Ectodermal cell (in vitro differentiated cells): ENCODE results near the gene HAO1. TPM values are rescaled to one million over a fixed set of nuclear protein-coding genes. Genes with fewer than 3 reads are reported as not detected.

Experiments used
- H3K27ac ChIP-seq: 2 replicates; pipeline ENCODE4 v1.7.0; 2013; ENCODE audit warnings: mild to moderate bottlenecking, low read depth, low read length; ENCODE audit not compliant: insufficient read depth, poor library complexity, severe bottlenecking
- H3K27me3 ChIP-seq: 2 replicates; pipeline ENCODE4 v1.7.0; 2013; ENCODE audit warnings: mild to moderate bottlenecking, low read length; ENCODE audit not compliant: insufficient read depth, control insufficient read depth, poor library complexity, severe bottlenecking
- H3K36me3 ChIP-seq: one replicate; pipeline ENCODE4 v1.7.0; 2013; ENCODE audit warnings: low read length; ENCODE audit not compliant: control insufficient read depth, insufficient read depth
- H3K4me1 ChIP-seq: one replicate; pipeline ENCODE4 v1.7.0; 2013; ENCODE audit warnings: low read length; ENCODE audit not compliant: control insufficient read depth, insufficient read depth
- H3K4me3 ChIP-seq: 2 replicates; pipeline ENCODE4 v1.7.0; 2013; ENCODE audit warnings: low read depth, low read length, control low read depth; ENCODE audit not compliant: insufficient read depth
- H3K9me3 ChIP-seq: 2 replicates; pipeline ENCODE4 v1.7.0; 2013; ENCODE audit warnings: mild to moderate bottlenecking, low read length, moderate library complexity; ENCODE audit not compliant: control insufficient read depth
- WGBS, 2 experiments: methylation state at CpG; one replicate each; pipeline ENCODE4 v1.1.7; 2013; ENCODE audit warnings: missing lambda C conversion rate in 2 of 2; 5-methylcytosine and 5-hydroxymethylcytosine counted together
- polyA plus RNA-seq, 4 experiments: library from polyadenylated mRNA; stranded (reverse); fragments of 50-300 nt; gene quantifications; one replicate each; pipeline ENCODE4 v1.2.3, GENCODE V29; 2013

Gene HAO1
- not detected for polyA plus RNA-seq (2013, experiment 1 of 4)
- not detected for polyA plus RNA-seq (2013, experiment 2 of 4)
- polyA plus RNA-seq (2013, experiment 3 of 4): not detected
- not detected for polyA plus RNA-seq (2013, experiment 4 of 4)

DNA sequence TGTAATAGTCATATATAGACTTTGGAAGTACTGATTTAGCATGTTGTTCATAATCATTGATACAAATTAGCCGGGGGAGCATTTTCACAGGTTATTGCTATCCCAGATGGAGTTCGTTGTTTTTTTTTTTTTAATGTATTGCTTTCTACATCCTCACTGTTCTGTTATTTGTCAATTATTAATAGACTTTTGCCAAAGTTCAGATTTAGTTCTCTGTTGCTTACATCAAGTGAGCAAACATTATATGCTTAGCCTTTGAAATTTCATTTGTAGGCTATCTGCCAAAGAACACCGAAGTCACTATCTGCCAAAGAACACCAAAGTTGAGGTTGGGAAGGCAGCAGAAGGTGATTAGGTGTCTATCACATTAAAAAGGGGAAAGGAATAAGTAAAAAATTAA, at the start of gene HAO1:
HAO1 (minus strand) TSS at position 118 of the 400 bp plus-strand sequence; CDS start at position 82, 36 bp downstream.
- Histone ChIP-seq H3K4me3 (no peak within 1 kb of the TSS), H3K27ac (no peak within 1 kb of the TSS), H3K9me3 (peaks cover 4% of the 10 kb centered on the region), H3K4me1 (no peaks in the 10 kb centered on the region), H3K27me3 (no peaks in the 10 kb centered on the region), H3K36me3 (no peaks in the 10 kb centered on the region)
- 89 to 100% methylated on average over 1 to 3 of the region's 3 CpGs for whole genome bisulfite sequencing, 2 experiments

DNA sequence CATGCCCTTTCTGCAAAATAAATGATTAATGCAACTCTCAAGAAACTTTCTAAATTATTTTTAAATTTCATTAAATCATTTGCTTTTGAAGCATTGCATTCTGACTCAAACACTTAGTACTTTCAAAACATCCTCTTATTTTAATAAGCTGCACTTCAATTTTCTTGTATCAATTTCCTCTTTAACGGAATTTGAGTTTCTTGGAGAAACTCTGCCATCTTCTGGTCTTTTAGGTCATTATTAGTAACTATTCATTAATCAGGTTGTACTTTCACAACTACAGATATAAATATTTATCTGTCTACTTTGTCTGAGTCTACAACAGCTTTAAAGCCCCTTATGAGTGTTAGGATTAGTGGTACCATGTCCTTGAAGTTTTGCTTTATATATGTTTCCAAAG, 49.1 kb upstream of the HAO1 start:
- Histone ChIP-seq H3K4me1 (no peaks in the 10 kb centered on the region), H3K4me3 (no peak overlapping the region), H3K27me3 (no peaks in the 10 kb centered on the region), H3K9me3 (no peaks in the 10 kb centered on the region), H3K27ac (no peak overlapping the region), H3K36me3 (peaks cover 4% of the 10 kb centered on the region)
- 88 to 89% methylated on average over 1 of the region's 1 CpG for WGBS, 2 experiments

DNA sequence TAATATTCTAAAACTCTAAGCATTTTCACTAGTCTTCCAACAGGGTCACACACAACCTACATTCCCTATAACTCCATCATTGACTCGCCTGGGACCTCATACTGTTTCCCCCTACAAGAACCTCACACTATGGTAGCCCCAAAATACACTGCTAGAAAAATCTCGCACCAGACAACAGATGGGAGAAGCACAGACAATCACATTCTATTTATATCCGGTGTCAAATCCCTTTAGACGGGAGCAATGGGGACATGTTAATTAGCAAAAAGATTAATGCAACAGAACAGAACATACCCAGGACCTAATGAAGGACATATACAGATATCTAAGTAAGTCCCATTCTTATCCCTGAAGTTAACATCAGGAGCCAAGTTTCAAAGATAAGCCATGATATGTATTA, 45.7 kb upstream of the HAO1 start:
- Histone ChIP-seq H3K9me3 (no peaks in the 10 kb centered on the region), H3K4me3 (no peak overlapping the region), H3K27me3 (no peaks in the 10 kb centered on the region), H3K36me3 (no peaks in the 10 kb centered on the region), H3K4me1 (peaks cover 5% of the 10 kb centered on the region), H3K27ac (no peak overlapping the region)
- 91 to 94% methylated on average over 4 of the region's 4 CpGs for WGBS, 2 experiments

DNA sequence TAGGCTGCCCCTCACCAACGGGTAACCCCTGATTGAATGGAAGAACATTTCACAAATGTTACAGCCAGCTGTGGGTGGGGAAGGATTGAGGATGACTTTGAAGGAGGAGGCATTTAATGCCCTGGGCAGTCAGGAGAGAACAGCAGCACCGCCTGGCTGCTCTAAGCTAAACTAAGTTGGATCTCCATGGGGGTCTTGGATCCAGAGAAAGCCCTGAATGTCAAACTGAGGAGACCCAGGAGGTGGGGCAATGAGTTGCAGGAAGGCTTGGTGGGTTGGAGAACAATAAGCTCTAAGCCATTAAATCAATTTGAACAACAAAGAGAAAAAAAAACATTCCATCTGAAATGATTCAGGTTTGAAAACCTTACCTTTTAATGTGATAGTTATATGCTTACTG, 43.9 kb upstream of the HAO1 start:
- H3K36me3 ChIP-seq: no peaks in the 10 kb centered on the region
- H3K27me3 ChIP-seq: no peaks in the 10 kb centered on the region
- H3K9me3 ChIP-seq: no peaks in the 10 kb centered on the region
- no peak overlapping the region for H3K4me3 ChIP-seq
- WGBS, 2 experiments: 0 to 5% methylated on average over 2 of the region's 2 CpGs
- no peak overlapping the region for H3K27ac ChIP-seq
- H3K4me1 ChIP-seq: peaks cover 5% of the 10 kb centered on the region

DNA sequence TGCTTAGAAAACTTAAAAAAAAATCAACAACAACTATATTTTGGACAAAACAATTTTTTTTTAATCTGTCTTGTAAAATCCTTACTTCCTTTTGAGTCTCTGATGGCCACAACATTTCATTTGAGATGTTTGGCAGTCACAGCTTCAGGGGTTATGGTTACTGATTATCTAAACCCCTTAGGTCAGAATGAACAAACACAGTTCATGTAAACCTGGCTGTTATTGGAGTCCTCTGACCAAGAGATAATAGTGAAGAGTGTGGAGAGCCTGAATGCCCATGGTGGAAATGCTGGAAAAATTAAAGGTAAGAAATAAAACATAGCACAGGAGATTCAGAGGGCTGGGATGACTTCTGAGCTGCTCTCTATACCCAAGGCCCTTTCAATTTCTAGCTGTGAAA, 41.1 kb upstream of the HAO1 start:
- no peak overlapping the region for H3K4me3 ChIP-seq
- H3K4me1 ChIP-seq: peaks cover 5% of the 10 kb centered on the region
- H3K27me3 ChIP-seq: no peaks in the 10 kb centered on the region
- H3K36me3 ChIP-seq: no peaks in the 10 kb centered on the region
- H3K27ac ChIP-seq: no peak overlapping the region
- no peaks in the 10 kb centered on the region for H3K9me3 ChIP-seq

DNA sequence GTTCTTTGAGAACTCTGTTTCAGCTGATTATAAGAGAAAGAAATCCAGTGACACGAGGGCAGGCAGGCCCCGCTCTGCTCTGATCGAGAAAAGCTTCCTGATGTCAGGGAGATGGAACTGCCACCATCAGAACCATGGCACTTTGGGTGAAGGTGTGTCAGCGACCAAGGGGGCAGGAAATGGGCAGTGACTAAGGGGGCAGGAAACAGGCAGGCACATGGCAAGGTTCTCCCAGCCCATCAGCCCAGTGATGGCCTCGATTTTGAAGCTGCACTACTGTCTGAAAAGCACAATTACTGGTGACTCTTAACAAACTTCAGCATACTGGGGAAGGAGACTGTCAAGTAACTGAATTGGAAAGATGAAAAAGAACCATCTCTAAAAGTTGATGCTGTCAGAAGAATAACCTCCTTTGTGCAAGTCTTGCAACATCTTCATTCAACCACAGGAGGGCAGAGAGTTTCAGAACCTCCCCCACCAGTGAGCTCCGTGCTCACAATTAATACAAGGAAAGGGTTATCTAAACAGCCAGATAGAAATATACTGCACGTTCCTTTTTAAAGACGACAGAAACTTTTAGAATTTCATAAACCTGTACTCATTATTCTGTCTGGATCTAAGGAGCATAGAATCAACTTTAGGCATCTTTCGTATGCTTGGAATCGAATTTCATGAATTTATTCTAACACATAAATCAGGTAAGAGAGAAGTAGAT, 40.2 kb upstream of the HAO1 start:
- Histone ChIP-seq H3K27me3 (no peaks in the 10 kb centered on the region), H3K9me3 (no peaks in the 10 kb centered on the region), H3K27ac (no peak overlapping the region), H3K4me3 (no peak overlapping the region), H3K36me3 (no peaks in the 10 kb centered on the region), H3K4me1 (peaks cover 5% of the 10 kb centered on the region)
- 71 to 77% methylated on average over 9 to 10 of the region's 10 CpGs for WGBS, 2 experiments

DNA sequence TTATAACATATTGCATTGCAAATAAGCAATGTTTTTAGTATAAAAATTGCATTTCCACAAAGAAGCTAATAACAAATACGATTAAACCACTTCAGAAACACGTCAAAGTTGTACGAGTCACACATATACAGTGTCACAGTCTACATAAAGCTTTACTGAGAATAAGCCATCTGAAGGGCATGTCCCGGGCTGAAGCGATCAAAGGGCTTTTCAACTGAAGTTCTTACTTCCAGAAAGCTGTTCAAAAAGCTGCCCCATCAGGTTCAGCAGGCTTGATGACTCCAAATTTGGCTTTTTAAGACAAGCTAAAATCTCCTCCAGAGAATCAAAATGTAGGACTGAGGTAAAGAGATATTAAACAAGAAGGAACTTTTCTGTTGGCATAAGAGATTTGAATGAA, 37.5 kb upstream of the HAO1 start:
- WGBS, 2 experiments: 94 to 96% methylated on average over 5 of the region's 5 CpGs
- H3K4me3 ChIP-seq: no peak overlapping the region
- H3K36me3 ChIP-seq: no peaks in the 10 kb centered on the region
- H3K27me3 ChIP-seq: no peaks in the 10 kb centered on the region
- no peak overlapping the region for H3K27ac ChIP-seq
- no peaks in the 10 kb centered on the region for H3K4me1 ChIP-seq
- H3K9me3 ChIP-seq: no peaks in the 10 kb centered on the region

DNA sequence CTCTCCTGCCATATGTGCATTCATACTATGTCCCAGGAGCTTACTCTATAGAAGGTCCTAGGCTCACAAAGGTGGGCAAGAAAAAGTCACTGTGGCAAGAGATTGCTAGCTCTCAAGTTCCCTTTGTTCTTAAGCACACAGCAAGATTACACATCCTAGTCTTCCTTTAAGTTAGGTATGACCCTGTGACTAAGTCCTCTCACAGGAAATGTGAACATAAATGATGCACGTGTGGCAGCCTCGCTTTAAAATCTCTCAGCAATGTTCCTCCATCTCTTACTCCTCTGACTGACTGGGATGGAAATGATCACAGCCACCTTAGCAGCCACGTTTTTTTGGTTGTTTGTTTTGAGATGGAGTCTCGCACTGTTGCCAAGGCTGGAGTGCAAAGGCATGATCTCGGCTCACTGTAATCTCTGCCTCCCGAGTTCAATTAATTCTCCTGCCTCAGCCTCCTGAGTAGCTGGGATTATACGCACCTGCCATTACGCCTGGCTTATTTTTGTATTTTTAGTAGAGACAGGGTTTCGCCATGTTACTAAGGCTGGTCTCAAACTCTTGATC, 35.7 kb upstream of the HAO1 start:
- Histone ChIP-seq H3K36me3 (no peaks in the 10 kb centered on the region), H3K27ac (no peak overlapping the region), H3K4me3 (no peak overlapping the region), H3K4me1 (no peaks in the 10 kb centered on the region), H3K27me3 (no peaks in the 10 kb centered on the region), H3K9me3 (no peaks in the 10 kb centered on the region)
- WGBS, 2 experiments: 92 to 94% methylated on average over 9 of the region's 9 CpGs

DNA sequence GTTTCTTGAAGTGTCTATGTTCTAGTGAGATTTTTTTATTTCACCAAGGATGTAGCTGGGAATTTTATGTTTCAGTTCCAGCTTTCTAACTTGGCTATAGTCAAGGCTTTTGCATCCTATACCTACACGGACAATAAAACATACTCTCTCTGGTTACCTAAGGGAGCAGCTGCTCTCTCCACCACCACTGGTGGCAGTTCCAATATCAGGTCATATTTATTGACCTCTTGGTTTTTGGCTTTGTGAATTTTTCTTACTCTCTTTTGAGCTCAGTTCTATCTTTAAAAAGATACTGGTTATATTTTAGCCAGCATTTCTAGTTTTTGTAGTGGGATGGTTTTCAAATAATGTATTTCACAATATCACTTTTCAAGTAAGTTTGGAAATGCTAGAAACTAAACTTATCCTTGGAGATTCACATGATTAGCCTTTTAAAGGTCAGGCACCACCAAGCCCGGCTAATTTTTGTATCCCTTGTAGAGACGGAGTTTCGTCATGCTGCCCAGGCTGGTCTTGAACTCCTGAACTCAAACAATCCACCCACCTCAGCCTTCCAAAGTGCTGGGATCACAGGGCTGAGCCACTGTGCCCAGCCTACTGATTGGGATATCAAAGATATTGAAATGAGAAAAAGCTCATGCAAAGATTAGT, 34.7 kb upstream of the HAO1 start:
- H3K4me1 ChIP-seq: no peaks in the 10 kb centered on the region
- H3K27ac ChIP-seq: no peak overlapping the region
- H3K36me3 ChIP-seq: no peaks in the 10 kb centered on the region
- WGBS, 2 experiments: 86 to 99% methylated on average over 4 of the region's 4 CpGs
- H3K27me3 ChIP-seq: no peaks in the 10 kb centered on the region
- no peak overlapping the region for H3K4me3 ChIP-seq
- H3K9me3 ChIP-seq: no peaks in the 10 kb centered on the region

DNA sequence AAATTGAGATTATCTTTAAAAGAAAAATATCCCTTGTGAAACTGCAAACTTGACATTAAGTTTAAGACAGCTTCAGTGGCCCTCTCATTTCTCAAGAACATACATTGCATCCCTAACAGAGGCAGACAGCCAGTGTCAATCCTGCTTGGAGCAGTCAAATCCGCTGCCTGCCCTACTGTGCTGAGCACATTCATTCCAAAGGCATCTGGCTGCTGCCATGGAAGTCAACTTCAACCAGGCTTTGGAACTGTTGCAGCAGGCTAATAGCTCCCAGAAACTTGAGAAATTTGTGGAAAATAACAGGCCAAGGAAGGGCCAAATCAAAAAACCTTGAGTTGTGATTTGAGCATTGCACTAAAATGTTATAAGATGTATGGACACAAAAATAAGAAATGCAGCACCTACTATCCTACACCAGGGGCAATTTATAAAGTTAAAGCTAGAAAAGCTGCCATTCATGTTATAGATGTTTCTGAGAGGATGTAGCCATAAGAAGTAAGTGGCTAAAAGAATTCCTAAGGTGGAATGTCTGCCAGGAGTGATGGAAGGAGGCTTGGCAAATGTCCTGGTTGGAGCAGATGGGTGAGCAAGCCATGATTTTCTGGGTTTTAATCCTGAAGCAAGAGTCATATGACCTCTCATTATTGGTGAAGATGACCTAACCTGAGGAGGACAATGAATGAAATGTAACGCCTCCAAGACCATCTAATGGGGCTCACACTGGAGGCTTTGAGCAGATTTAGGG, 31.4 kb upstream of the HAO1 start:
- H3K4me3 ChIP-seq: no peak overlapping the region
- H3K27ac ChIP-seq: no peak overlapping the region
- no peaks in the 10 kb centered on the region for H3K36me3 ChIP-seq
- H3K27me3 ChIP-seq: no peaks in the 10 kb centered on the region
- WGBS, 2 experiments: 92 to 96% methylated on average over 2 of the region's 2 CpGs
- H3K9me3 ChIP-seq: no peaks in the 10 kb centered on the region
- H3K4me1 ChIP-seq: no peaks in the 10 kb centered on the region
